ENCODE results near the gene TMPRSS3.

Gene TMPRSS3

GRCh38 chr21:42400525-42400924, 4.7 kb upstream of the TMPRSS3 start:
- Histone ChIP-seq H3K9me3 (ENCODE audit: low read length) (no peaks in the 10 kb centered on the region), H3K36me3 (ENCODE audit: insufficient read depth, low read length) (no peaks in the 10 kb centered on the region), H3K27me3 (ENCODE audit: insufficient read depth, low read length) (no peaks in the 10 kb centered on the region), H2AFZ (ENCODE audit: low read depth, low read length) (no peak overlapping the region), H3K4me1 (ENCODE audit: insufficient read depth, low read length) (no peaks in the 10 kb centered on the region), H3K4me3 (ENCODE audit: low read length) (no peak overlapping the region)

GRCh38 chr21:42398436-42399028, 2.7 kb upstream of the TMPRSS3 start:
- no peaks in the 10 kb centered on the region for H3K27me3 ChIP-seq (ENCODE audit: insufficient read depth, low read length)

GRCh38 chr21:42397746-42398394, 2.0 kb upstream of the TMPRSS3 start:
- Histone ChIP-seq H3K9me3 (ENCODE audit: low read length) (no peaks in the 10 kb centered on the region), H3K36me3 (ENCODE audit: insufficient read depth, low read length) (no peaks in the 10 kb centered on the region), H3K27me3 (ENCODE audit: insufficient read depth, low read length) (no peaks in the 10 kb centered on the region), H3K4me1 (ENCODE audit: insufficient read depth, low read length) (no peaks in the 10 kb centered on the region), H3K4me3 (ENCODE audit: low read length) (no peak overlapping the region), H2AFZ (ENCODE audit: low read depth, low read length) (no peak overlapping the region)

More at GRCh38 chr21:42398436-42399028, 2.7 kb upstream of the TMPRSS3 start:
- Histone ChIP-seq H2AFZ (ENCODE audit: low read depth, low read length) (no peak overlapping the region), H3K4me1 (ENCODE audit: insufficient read depth, low read length) (no peaks in the 10 kb centered on the region), H3K4me3 (ENCODE audit: low read length) (no peak overlapping the region), H3K9me3 (ENCODE audit: low read length) (no peaks in the 10 kb centered on the region), H3K36me3 (ENCODE audit: insufficient read depth, low read length) (no peaks in the 10 kb centered on the region)

DNA sequence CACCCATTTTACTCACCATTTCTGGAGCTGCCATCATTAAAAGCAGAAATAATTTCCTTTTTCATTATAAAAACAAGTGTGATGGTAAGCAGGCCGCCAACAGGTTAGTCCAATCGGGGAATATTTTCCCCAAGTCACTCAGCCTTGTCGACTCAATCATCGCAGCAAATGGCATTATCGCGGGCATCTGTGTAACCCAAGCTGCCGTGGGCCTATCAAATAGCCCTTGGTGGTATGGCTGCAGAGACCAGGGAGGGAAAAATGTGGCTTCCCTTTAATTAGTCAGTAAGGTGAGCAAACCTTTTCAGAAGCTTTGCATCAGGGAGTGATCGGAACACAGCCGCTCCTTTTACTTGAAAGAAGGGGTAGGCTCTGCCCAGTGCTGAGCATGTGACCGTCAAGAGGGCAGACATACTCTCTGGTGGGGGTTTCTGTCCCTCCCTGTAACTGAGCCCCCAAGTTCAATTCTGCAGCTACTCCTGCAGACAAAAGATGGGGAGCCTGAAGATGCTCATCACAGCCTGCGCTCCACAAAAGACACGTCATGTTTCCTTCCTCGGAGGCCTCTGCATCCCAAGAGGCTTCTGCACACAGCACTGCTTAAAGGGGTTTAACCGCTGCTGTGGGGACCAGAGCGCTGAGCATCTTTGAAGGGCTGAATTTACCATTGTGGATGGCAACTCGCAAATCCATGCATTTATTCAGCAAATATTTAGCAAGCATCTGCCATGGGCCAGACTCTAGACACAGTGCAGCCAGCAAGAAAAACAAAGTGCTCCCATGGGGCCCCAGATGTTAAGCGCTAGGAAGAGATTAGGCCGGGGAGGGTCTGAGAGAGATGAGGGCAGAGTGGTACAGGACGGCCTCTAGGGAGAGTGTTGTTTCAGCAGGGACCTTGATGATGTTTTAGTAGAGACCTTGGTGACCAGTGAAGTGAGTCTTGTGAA, 1.2 kb upstream of the TMPRSS3 start:
- H3K4me3 ChIP-seq (ENCODE audit: low read length): no peak overlapping the region
- no peak overlapping the region for H2AFZ ChIP-seq (ENCODE audit: low read depth, low read length)
- H3K27me3 ChIP-seq (ENCODE audit: insufficient read depth, low read length): no peaks in the 10 kb centered on the region
- no peaks in the 10 kb centered on the region for H3K36me3 ChIP-seq (ENCODE audit: insufficient read depth, low read length)
- no peaks in the 10 kb centered on the region for H3K4me1 ChIP-seq (ENCODE audit: insufficient read depth, low read length)
- no peaks in the 10 kb centered on the region for H3K9me3 ChIP-seq (ENCODE audit: low read length)

- Histone ChIP-seq H3K4me3 (ENCODE audit: low read length) (no peak overlapping the region), H2AFZ (ENCODE audit: low read depth, low read length) (no peak overlapping the region), H3K36me3 (ENCODE audit: insufficient read depth, low read length) (no peaks in the 10 kb centered on the region), H3K9me3 (ENCODE audit: low read length) (no peaks in the 10 kb centered on the region), H3K27me3 (ENCODE audit: insufficient read depth, low read length) (no peaks in the 10 kb centered on the region), H3K4me1 (ENCODE audit: insufficient read depth, low read length) (no peaks in the 10 kb centered on the region)
Measured at GRCh38 chr21:42395302-42395701, 550 bp downstream of the TMPRSS3 start.

DNA sequence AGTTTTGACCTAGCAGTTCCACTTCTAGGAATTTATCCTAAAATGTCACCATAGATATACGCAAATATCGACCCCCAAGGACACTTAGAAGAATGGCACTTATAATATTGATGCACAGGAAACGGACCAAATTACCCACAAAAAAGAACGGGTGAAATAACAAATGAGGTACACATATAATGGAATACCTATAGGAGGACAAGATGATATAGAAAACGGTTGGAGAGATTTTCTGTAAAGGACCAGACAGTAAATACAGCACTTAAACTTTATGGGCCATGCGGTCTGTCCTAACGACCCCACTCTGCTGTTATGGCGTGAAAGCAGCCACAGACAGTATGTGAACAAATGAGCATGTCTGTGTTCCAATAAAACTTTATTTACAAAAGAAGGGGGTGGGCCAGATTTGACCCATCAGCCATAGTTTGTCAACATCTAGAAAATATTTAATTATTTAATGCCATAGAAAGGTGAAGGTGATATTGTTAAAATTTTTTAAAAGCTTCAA, 2.4 kb downstream of the TMPRSS3 start:
- no peak overlapping the region for H3K4me3 ChIP-seq (ENCODE audit: low read length)
- H3K4me1 ChIP-seq (ENCODE audit: insufficient read depth, low read length): peaks cover 4% of the 10 kb centered on the region
- H3K27me3 ChIP-seq (ENCODE audit: insufficient read depth, low read length): no peaks in the 10 kb centered on the region
- no peak overlapping the region for H2AFZ ChIP-seq (ENCODE audit: low read depth, low read length)
- H3K36me3 ChIP-seq (ENCODE audit: insufficient read depth, low read length): no peaks in the 10 kb centered on the region
- H3K9me3 ChIP-seq (ENCODE audit: low read length): no peaks in the 10 kb centered on the region

- no peaks in the 10 kb centered on the region for H3K27me3 ChIP-seq (ENCODE audit: insufficient read depth, low read length)
Measured at GRCh38 chr21:42392731-42393442, 3.0 kb downstream of the TMPRSS3 start.

GRCh38 chr21:42391297-42391696, 4.6 kb downstream of the TMPRSS3 start:
- Histone ChIP-seq H3K9me3 (ENCODE audit: low read length) (no peaks in the 10 kb centered on the region), H3K4me1 (ENCODE audit: insufficient read depth, low read length) (peaks cover 4% of the 10 kb centered on the region), H3K4me3 (ENCODE audit: low read length) (no peak overlapping the region), H3K36me3 (ENCODE audit: insufficient read depth, low read length) (no peaks in the 10 kb centered on the region), H2AFZ (ENCODE audit: low read depth, low read length) (no peak overlapping the region), H3K27me3 (ENCODE audit: insufficient read depth, low read length) (no peaks in the 10 kb centered on the region)

More at GRCh38 chr21:42392731-42393442, 3.0 kb downstream of the TMPRSS3 start:
- Histone ChIP-seq H3K4me3 (ENCODE audit: low read length) (no peak overlapping the region), H3K9me3 (ENCODE audit: low read length) (no peaks in the 10 kb centered on the region), H2AFZ (ENCODE audit: low read depth, low read length) (no peak overlapping the region), H3K4me1 (ENCODE audit: insufficient read depth, low read length) (peaks cover 4% of the 10 kb centered on the region), H3K36me3 (ENCODE audit: insufficient read depth, low read length) (no peaks in the 10 kb centered on the region)

DNA sequence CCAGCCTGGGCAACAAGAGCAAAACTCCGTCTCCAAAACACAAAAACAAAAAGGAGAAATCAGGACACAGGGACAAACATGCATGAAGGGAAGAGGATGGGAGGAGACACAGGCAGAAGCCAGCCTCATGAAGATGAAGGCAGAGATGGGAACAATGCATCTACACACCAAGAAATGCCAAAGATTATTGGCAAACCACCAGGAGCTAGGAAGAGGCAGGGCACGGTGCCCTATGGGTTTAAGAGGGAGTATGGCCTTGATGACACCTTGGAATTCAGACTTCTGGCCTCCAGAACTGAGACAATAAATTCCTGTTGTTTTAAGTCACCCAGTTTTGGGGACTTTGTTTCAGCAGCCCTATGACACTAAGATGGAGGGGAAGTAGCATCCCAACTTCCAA, 5.2 kb downstream of the TMPRSS3 start:
- no peaks in the 10 kb centered on the region for H3K27me3 ChIP-seq (ENCODE audit: insufficient read depth, low read length)
- no peaks in the 10 kb centered on the region for H3K9me3 ChIP-seq (ENCODE audit: low read length)
- peaks cover 4% of the 10 kb centered on the region for H3K4me1 ChIP-seq (ENCODE audit: insufficient read depth, low read length)
- no peaks in the 10 kb centered on the region for H3K36me3 ChIP-seq (ENCODE audit: insufficient read depth, low read length)
- H2AFZ ChIP-seq (ENCODE audit: low read depth, low read length): no peak overlapping the region
- H3K4me3 ChIP-seq (ENCODE audit: low read length): no peak overlapping the region

- Histone ChIP-seq H3K4me3 (ENCODE audit: low read length) (no peak overlapping the region), H3K9me3 (ENCODE audit: low read length) (no peaks in the 10 kb centered on the region), H3K36me3 (ENCODE audit: insufficient read depth, low read length) (no peaks in the 10 kb centered on the region), H2AFZ (ENCODE audit: low read depth, low read length) (no peak overlapping the region), H3K27me3 (ENCODE audit: insufficient read depth, low read length) (no peaks in the 10 kb centered on the region), H3K4me1 (ENCODE audit: insufficient read depth, low read length) (peaks cover 4% of the 10 kb centered on the region)
Measured at GRCh38 chr21:42390193-42390592, 5.7 kb downstream of the TMPRSS3 start.

DNA sequence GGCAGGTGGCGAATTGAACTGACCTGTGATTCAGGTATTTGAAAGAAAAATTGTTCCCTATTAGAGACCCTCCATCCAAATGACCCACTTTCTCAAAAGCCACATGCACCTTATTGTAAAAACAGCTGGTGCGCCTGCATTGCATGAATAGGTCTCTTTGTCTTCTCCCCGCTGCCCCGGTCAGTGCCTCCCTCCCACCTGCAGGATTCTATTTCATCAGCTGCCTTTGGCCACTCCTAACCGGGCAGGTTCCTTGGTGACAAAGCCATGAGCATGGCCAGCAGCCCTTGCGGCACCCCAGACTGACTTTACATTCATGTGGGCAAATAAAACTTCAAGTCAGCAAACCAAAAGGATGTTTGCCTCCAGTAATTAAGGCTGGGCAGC, 6.4 kb downstream of the TMPRSS3 start:
- Histone ChIP-seq H3K36me3 (ENCODE audit: insufficient read depth, low read length) (no peaks in the 10 kb centered on the region), H3K4me1 (ENCODE audit: insufficient read depth, low read length) (peaks cover 4% of the 10 kb centered on the region), H3K4me3 (ENCODE audit: low read length) (no peak overlapping the region), H3K9me3 (ENCODE audit: low read length) (no peaks in the 10 kb centered on the region), H3K27me3 (ENCODE audit: insufficient read depth, low read length) (no peaks in the 10 kb centered on the region), H2AFZ (ENCODE audit: low read depth, low read length) (no peak overlapping the region)

GRCh38 chr21:42388740-42389448, 7.0 kb downstream of the TMPRSS3 start:
- Histone ChIP-seq H3K9me3 (ENCODE audit: low read length) (no peaks in the 10 kb centered on the region), H3K36me3 (ENCODE audit: insufficient read depth, low read length) (no peaks in the 10 kb centered on the region), H2AFZ (ENCODE audit: low read depth, low read length) (no peak overlapping the region), H3K4me3 (ENCODE audit: low read length) (no peak overlapping the region), H3K4me1 (ENCODE audit: insufficient read depth, low read length) (peaks cover 4% of the 10 kb centered on the region), H3K27me3 (ENCODE audit: insufficient read depth, low read length) (no peaks in the 10 kb centered on the region)
